GM18498 (cell line): ENCODE data around the gene KIFC3.

Experiments
- ATAC-seq: cut with Tn5 transposase; IDR thresholded peaks from one replicate; pipeline ENCODE4 v1.9.1; 2021; ENCODE audit warnings: mild to moderate bottlenecking, moderate library complexity; ENCODE audit not compliant: unreplicated experiment

KIFC3 gene

GRCh38 chr16:57770361-57770760 is 31.9 kb downstream of the KIFC3 start:
- ATAC-seq: no peak

DNA sequence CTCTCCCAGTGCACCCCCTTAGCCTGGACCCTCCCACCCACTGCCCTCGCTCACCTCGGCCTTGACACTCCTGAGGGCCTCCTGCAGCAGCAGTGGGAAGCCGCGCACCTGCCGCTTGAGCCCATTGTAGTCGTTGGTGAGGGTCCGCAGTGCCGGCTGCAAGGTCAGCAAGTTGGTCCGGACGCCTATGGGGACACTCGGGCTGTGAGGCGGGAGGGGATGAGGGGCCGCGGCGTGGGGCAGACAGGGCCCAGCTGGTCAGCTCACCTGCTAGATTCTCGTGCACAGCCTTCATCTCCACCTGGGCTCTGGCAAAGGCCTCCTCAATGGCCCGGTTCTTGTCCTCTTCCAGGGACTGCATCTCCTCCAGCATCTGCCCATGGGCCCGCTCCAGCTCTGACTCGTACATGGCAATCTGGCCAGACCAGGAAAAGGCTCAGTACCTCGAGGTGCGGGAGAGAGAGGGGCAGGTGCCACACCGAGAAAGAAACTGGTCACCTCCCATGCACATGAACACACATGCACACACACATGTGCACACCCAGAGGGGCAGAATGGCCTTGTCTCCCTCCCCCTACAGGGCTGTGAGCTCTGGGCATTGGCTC is 32.6 kb downstream of the KIFC3 start:
- ATAC-seq: no peak

DNA sequence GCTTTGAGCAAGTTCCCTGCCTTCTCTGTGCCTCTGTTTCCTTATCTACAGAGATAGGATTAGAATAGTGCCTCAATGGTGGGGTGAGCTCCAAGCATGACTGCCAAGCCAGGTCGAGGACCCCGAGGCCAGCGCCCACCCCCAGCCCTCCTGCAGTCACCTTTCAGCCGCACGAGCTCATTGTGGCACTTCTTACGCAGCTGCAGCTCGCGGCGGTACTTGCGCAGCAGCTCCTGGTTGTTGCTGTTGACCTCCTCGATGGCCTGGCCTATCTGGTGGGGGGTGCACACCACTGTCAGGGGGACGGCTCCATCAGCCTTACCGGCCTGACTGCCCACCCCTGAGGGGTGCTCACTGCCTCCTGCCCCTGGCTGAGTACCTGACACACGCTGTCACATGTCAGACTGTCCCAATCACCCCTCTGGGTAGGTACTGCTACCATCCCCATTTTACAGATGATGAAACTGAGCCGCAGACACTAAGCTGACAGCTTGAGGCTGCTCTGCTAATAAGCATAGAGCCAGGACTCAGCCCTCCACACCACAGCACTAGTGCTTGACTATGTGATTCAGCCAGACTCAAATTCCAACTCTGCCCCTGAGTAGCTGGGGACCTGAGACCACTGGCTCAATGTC is 35.5 kb downstream of the KIFC3 start:
- no peak for ATAC-seq

GRCh38 chr16:57765160-57765728 is 37.0 kb downstream of the KIFC3 start:
- ATAC-seq: no peak

DNA sequence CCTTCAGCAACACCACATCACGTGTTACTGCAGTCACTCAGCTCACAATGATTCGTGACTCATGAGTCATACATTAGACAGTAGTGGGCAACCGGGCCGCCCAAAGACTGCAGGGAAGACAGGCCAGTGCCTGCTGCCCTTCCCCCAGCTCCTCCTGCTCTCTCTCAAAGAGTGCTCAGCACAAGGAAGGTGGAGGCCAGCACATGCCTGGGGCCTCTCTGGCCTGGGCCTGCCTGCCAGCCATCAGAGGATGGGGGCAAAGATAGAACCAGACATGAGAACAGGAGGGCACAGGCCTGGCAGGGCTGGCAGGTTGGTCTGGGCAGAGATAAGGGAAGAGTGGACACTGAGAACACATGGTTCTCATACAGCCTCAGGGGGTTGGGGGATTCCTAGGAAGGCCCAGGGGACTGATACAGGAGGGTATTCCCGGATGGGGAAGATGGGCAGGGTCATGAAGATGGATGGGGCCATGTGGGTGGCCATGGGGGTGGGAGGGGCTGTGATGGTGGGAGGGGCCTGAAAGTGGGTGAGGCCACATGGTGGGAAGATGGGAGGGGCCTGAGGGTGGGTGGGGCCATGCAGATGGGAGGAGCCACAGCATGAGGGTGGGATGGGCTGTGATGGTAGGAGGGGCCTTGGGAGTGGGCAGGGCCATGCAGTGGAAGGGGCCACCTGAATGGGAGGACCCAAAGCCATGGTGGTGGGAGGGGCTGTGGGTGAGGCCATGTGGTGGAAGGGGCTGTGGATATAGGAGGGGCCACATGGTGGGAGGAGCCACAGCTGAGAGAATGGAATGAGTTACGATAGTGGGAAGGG is 37.7 kb downstream of the KIFC3 start:
- no peak for ATAC-seq

DNA sequence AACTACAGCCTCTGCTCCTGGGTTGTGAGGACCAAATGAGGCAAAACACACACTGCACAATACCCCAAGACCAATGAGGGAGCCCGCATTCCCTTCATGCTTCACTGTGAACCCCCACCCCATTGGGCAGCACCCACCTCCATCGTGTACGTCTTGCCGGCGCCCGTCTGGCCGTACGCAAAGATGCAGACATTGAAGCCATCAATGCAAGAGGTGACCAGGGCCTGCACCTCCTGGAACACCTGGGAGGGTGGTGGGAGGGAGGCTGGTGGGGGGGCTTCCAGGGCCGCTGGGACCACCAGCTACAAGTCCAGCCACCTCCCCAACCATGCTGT is 38.3 kb downstream of the KIFC3 start:
- no peak for ATAC-seq

GRCh38 chr16:57763285-57764005 is 38.8 kb downstream of the KIFC3 start:
- ATAC-seq: no peak

DNA sequence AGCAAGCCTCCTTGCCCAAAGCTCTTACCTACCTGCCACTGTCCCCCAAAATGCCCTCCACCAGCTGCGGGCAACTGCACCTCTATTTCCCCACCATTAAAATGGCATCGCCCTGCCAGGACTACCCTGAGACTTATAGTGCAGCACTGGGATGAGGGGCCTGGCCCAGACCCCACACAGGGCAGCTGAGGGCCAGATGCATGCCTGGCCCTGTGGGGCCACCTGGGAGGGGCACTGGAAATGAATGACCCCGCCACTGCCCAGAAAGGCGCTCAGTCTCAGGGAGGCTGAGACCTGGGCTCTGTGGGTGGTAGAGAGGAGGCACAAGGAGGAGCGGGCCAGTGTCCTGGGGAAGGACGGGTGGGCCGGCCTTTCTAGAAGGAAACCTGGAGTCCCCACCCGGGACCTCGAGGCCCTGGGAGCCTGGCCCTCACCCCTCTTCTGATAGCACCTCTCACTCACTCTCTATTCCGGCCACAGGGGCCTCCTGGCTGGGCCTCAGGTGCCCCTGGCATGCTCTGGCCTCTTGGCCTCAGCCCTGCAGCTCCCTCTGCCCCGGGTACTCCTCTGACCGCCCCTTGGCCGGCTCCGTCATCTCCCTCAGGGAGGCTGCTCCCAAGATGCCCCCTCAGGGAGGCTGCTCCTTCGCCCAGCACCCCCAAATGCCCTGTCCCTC is 39.8 kb downstream of the KIFC3 start:
- ATAC-seq: no peak

GRCh38 chr16:57761957-57762356 is 40.3 kb downstream of the KIFC3 start:
- no peak for ATAC-seq

GRCh38 chr16:57761301-57761700 is 41.0 kb downstream of the KIFC3 start:
- ATAC-seq: no peak

- no peak for ATAC-seq
Observed at GRCh38 chr16:57760357-57761160, 41.7 kb downstream of the KIFC3 start.

GRCh38 chr16:57759541-57760356 is 42.5 kb downstream of the KIFC3 start:
- no peak for ATAC-seq

DNA sequence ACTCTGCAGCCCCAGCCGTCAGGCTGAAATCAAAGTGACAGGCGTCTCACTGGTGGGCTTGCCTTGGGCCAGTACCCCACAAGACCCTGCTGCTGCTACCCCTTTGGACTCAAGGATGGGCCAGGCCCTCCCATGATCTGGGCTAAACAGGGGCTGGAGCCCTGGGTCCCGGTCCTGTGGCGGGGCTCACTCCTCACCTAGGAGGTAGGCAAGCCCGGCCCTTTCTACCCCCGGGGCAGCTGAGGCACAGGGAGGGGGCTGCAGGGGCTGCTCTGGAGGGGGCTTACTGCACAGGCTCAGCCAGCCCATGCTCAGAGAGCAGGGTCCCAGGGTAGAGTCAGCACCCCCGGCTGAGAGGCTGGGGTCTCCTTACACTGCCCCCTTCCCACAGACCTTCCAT is 43.2 kb downstream of the KIFC3 start:
- ATAC-seq: no peak

- ATAC-seq: no peak
Observed at GRCh38 chr16:57758331-57759117, 43.8 kb downstream of the KIFC3 start.

- ATAC-seq: no peak
Observed at GRCh38 chr16:57757883-57758282, 44.4 kb downstream of the KIFC3 start.

DNA sequence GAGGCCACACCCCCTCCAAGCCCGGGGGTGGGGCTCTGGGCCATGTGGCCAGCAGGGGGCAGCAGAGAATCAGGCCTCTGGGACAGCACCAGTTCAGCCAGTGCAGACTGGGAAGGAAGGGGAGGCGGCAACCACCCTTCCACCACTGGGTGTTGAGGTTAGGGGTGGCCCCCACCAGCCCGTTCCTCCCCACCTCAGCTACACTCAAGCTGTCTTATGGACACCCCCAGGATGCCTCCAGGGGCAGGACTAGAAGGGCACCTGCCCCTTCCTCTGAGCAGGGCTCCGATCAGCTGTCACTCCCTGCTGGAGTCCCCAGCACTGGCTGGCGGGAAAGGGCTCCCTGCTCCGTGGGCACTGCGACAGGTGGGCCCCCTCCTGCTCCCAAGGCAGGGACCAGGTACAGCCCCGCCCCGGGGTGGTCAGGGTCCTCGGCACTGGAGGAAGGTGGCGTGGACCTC is 44.9 kb downstream of the KIFC3 start:
- peak; percentile 85 for ATAC-seq

GRCh38 chr16:57756424-57757325 is 45.6 kb downstream of the KIFC3 start:
- ATAC-seq: no peak
